HG03108 (cell line): ENCODE measurements around the gene FLYWCH2.

ENCODE experiments used
- ATAC-seq: cut with Tn5 transposase; IDR thresholded peaks from one replicate; pipeline ENCODE4 v1.9.1; 2021; ENCODE audit warnings: moderate library complexity; ENCODE audit not compliant: unreplicated experiment

The FLYWCH2 gene

GRCh38 chr16:2853531-2854073, 29.4 kb upstream of the FLYWCH2 start:
- ATAC-seq: no peak

DNA sequence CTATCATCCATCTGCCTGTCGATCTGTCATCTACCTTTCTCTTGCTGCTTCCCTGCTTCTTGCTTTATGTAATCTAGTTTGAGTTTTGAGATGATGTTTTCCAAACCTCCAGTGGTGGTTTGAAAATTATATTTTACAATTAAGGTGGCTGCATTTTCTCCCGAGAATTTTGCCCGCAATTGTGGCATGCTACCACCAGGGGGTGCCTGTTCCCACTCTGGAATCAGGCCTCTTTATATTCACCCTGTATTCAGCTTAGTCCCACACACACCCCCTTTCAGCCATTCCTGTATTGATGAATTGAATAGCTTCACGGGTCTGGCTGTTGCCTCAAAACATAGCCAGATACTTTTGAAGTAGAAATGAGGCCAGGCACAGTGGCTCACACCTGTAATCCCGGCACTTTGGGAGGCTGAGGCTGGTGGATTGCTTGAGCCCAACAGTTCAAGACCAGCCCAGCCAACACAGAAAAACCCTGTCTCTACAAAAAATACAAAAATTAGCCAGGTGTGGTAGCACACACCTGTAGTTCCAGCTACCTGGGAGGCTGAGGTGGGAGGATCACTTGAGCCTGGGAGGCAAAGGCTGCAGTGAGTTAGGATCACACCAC, 28.2 kb upstream of the FLYWCH2 start:
- ATAC-seq: no peak

DNA sequence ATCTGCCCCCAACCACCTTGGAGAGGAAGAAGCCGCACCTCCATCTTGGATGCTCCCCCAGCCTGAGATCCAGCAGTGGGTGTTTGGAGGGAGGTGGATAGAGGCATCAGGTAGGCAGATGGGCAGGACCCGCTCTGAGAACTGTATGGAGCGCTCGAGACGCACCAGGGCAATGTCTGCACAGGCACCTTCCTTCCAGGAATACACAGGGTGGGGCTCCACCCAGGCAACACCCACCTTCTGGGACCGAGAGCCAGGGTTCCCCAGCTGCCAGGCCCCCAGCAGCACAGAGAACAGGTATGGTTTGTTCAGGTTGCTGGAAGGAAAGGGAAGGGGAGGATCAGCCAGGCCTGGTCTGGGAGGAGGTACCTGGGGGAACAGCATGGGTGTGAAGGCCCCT, 27.5 kb upstream of the FLYWCH2 start:
- no peak for ATAC-seq

- no peak for ATAC-seq
These were observed 26.8 kb upstream of the FLYWCH2 start for GRCh38 chr16:2856061-2856670.

DNA sequence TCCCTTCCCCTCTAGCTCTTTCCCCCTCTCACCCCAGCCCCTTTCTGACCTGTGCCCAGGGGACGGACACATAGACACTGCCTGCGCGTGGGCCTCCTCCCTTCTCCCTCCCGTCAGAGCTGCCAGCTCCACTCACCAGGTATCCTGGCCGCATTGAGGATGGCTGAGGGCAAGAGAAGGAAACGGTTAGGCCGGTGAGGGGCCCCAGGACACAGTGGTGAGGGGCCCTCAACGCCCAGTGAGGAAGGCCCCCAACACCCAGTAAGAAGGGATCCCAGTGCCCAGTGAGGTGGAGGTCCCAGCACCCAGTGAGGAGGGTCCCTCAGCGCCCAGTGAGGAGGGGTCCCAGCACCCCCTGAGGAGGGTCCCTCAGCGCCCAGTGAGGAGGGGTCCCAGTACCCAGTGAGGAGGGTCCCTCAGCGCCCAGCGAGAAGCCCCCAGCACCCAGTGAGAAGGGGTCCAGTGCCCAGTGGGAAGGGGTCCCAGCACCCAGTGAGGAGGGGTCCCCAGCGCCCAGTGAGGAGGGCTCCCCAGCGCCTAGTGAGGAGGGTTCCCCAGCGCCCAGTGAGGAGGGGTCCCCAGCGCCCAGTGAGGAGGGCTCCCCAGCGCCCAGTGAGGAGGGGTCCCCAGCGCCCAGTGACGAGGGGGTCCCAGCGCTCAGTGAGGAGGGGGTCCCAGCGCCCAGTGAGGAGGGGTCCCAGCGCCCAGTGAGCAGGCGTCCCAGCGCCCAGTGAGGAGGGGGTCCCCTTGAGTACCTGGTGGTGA, 26.1 kb upstream of the FLYWCH2 start:
- no peak for ATAC-seq

- no peak for ATAC-seq
These were observed 25.4 kb upstream of the FLYWCH2 start, which contains the start of gene PRSS22 for GRCh38 chr16:2857451-2858244. TSS of gene PRSS22 (minus strand) at chr16:2858170. CDS start at chr16:2858104, 66 bp downstream.

- no peak for ATAC-seq
These were observed 24.6 kb upstream of the FLYWCH2 start for GRCh38 chr16:2858245-2859025.

DNA sequence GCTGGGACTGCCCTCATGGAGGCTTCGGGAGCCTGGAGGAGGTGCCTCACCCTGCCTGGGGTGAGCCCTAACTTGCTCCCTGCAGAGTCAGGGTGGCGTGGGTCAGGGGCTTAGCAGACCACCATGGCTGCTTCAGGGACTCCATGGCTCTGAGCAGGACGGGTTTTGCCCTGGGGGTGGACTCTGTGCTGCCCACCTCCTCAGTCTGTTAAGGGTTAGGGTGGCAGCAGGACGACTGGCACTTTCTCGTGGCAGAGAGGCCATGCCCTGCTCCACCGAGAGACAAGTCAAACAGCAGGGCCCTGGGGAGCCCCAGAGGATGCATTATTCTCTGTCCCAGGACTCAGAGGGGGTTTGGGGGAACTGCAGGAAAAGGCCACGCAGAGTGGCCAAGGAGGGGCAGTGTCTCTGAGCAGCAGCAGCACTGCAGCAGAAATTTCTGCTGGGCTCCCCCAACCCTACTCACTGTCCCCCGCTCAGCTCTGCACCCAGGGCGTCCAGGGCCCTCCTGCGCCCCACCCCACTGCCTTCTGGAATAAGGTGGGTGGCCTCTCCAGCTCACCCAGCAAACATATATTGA, 23.2 kb upstream of the FLYWCH2 start:
- ATAC-seq: no peak

- no peak for ATAC-seq
These were observed 22.0 kb upstream of the FLYWCH2 start for GRCh38 chr16:2860826-2861567.

GRCh38 chr16:2865651-2866050, 17.4 kb upstream of the FLYWCH2 start:
- no peak for ATAC-seq

DNA sequence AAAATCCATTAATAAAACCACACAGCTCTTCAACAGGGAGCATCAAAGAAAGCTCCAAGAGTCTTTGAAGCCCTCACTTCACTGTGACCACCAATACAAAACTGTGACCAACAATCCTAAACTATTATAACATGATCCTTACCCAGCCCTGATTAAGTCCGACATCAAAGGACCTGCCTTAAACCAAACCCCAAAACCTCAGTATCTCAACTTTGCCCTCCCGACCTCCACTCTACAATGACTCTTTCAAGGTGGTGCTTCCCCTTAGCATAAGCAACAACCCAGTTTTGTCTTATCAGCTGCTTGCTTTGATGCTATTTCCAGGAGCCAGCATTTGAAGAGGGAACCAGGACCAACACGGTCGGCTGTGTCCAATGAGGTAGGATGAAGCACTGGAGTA, 16.6 kb upstream of the FLYWCH2 start:
- no peak for ATAC-seq

GRCh38 chr16:2867661-2867986, 15.4 kb upstream of the FLYWCH2 start:
- no peak for ATAC-seq

- ATAC-seq: peak; percentile 88
These were observed 14.8 kb upstream of the FLYWCH2 start for GRCh38 chr16:2867987-2868789.

GRCh38 chr16:2871926-2872325, 11.1 kb upstream of the FLYWCH2 start:
- ATAC-seq: no peak

GRCh38 chr16:2874032-2874911, 8.7 kb upstream of the FLYWCH2 start:
- no peak for ATAC-seq

GRCh38 chr16:2874912-2875362, 8.1 kb upstream of the FLYWCH2 start:
- ATAC-seq: no peak

- ATAC-seq: no peak
These were observed 3.0 kb upstream of the FLYWCH2 start for GRCh38 chr16:2879854-2880508.
